GM10847 (cell line): ENCODE measurements around the gene RXFP1.

Experiments used
- POLR2A ChIP-seq: IDR thresholded peaks from 2 replicates; pipeline ENCODE4 v1.6.1; 2011; ENCODE audit not compliant: insufficient read length; ENCODE audit errors: extremely low read depth

Gene RXFP1

DNA sequence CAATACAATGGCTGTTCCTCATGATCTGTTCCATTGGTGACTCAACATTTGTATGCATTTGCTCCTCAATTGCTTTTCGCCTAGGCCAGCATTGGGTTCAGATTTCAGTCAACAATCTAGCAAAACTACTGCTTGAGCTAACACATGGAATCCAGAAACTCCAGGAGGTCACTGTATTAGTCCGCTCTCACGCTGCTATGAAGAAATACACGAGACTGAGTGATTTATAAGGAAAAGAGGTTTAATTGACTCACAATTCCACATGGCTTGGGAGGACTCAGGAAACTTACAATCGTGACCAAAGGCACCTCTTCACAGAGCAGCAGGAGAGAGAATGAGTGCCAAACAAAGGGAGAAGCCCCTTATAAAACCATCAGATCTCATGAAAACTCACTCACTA, 67.1 kb downstream of the RXFP1 start:
- TF ChIP-seq POLR2A = no peak

DNA sequence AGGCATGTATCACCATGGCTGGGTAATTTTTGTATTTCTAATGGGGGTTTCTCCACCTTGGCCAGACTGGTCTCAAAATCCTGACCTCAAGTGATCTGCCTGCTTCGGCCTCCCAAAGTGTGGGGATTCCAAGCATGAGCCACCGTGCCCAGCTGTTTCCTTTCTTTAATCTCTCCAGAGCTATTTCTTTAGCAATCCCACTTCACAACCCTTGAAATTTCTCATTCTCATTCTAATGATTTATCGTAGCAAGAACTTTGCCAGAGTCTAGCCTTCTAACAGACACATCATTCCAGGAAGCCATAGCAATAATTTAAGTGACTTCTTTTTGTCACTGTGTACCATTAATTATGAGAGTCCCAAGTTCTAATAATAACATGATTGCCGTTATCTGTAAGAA, 68.6 kb downstream of the RXFP1 start:
- TF ChIP-seq POLR2A = no peak

DNA sequence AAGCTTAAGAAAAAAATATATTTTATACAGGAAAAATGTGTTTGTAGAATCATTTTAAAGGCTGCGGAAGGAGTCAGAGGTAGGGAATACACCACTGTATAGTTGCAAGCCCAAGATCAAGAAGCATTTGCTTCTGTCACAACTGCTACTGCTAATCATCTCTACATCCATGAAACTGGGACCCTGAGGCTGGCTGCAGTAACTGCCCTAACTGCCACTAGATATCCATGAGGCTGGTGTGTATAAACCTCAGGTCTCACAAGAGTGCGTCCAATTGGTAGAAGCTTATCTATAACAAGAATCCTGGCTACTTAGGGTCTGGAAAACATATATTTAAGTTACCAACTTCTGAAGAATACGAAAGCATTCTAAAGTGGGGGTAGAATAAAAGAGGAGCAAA, 69.1 kb downstream of the RXFP1 start:
- no peak for TF ChIP-seq POLR2A

DNA sequence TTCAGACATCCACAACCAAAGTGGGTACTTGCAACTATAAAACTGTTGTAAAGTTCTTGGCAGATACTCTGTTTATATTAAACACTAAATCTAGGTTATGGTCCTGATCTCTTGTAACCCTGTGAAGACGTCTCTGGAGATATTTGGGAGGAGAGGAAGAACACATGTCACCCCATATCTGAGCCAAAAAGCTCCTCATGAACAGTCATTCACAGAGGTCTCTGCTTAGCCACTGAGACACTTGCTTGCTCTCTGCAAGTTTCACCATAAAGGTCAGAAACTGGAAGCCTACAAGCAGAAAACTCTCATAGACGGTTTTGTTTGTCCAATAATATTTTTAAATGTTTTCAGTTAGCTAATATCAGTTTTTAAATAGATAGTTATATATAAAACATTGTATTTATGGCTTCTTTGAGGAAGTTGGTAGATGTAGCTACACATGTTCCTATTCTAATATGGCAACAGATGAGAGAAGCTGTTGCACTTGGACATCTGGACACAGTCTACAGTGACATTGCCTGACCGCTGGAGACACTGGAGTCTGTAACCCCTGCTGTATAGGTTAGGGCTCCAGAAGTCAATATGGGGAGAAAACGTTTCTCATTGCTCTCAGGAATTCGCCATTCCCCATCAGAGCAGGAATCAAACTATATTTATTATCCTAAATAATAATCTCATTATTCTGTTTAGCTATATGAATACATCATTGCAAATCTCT, 76.4 kb downstream of the RXFP1 start:
- TF ChIP-seq POLR2A = no peak

DNA sequence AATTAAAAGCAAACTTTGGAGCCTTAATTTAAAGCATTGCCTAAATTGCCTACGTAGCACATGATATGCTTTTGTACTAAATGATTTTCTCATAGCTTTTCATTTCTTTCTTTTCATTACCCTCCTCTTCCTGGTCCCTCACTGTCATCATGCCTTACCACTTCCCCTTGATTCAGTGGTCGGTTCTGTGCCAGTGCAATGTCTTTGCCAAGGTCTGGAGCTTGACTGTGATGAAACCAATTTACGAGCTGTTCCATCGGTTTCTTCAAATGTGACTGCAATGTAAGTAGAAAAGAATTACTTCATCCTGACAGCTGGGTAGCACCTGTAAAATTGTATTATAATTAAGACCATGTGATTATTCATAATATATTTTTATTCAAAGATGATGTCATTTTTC, 77.5 kb downstream of the RXFP1 start:
- no peak for TF ChIP-seq POLR2A

DNA sequence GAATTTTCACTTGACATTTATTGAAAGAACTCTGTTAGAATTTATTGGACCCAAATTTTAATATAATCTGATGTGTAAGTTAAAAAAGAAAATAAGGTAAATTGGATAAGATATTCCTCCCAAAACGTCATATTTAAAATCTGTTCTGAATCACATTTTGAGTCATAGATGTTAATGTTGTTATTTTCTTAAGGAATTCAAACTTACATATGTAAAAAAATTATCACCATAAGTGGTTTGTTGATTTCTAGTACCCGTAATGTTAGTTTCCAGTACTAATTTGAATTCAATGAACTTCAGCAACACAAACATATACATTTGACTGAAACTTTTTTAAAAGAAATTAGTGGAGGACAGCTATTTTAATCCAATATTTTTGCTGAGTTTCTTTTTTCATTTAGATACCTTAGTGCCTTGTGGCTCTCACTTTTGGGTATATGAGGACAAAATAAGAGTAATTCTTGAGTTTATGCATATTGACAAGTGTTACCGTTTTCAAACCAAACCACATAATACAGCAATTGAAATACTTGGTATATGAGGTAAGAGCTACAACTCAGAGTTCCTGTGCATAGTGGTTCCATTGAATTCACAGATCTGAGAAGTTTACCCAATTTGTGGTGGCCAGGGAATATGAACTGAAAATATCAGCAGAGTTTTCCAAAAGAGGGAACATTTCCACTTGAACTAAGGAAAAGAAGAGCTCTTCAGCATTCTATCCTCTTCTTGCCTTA, 78.2 kb downstream of the RXFP1 start:
- TF ChIP-seq POLR2A = no peak

DNA sequence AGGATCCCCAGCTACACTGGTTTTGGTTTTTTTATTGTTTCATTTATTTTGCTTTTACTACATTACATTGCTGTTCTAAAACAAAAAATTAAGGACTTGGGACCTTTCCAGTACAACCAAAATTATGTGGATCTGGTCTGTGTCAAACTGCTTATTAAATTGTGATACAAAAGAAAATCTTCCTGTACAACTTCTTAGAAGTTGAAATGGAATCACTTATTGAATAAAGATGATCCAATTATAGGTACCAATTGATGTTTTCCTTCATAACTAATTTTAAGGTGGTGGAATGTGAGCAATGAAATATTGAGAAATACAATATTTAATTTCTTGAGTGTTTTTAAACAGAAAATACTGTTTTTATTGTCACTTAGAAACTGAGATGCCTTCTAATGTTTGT, 82.7 kb downstream of the RXFP1 start:
- TF ChIP-seq POLR2A = no peak

DNA sequence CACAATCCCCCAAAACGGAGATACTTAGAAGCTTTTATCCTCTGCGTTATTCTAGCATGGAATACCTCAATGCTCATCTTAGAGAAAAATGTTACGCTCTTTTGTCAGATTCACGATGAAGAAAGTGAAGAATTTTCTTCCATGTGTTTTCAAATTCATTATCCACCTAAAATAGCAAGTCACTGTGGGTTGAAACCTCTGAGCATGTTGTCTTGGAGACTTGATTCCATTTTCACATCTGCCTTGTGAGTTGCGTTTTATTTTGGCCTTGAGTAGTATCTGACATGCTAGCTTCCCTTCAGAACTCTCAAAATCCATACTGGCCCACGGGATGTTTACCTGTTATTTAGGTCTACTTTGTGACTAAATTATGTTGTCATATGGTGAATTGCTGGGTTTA, 83.7 kb downstream of the RXFP1 start:
- no peak for TF ChIP-seq POLR2A

DNA sequence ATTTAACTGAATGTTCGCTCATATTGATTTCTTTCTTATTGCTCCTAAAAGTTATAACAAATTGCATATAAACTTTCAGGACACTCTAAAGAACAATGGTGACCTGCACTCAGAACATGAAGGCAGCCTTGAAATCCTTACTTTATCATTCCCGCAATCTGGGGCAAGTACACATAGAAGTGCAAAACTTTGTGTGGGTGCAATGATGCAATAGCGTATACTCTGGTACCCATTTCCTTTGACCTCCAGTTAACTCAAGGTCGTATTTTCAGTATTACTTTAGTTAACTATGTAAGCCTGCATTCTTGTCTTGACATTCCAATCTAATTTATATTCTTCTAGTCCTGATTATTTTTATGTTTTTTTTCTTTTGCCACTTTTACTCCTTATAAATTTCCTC, 85.3 kb downstream of the RXFP1 start:
- TF ChIP-seq POLR2A = no peak

DNA sequence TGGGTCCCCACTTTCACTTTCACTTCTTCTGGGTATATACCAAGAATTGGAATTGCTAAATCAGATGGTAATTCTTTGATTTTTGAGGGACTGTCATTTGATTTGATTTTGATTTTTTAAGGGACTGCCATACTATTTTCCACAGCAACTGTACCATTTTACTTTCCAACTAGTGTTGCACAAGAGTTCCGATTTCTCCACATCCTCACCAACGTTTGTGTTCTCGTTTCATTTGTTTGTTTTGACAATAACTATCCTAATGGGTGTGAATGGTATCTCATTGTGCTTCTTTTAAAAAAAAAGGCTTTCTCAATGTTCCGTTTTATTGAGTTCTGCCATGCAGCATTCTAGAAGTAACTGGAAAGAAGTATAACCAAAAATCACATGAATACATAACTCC, 87.4 kb downstream of the RXFP1 start:
- no peak for TF ChIP-seq POLR2A

DNA sequence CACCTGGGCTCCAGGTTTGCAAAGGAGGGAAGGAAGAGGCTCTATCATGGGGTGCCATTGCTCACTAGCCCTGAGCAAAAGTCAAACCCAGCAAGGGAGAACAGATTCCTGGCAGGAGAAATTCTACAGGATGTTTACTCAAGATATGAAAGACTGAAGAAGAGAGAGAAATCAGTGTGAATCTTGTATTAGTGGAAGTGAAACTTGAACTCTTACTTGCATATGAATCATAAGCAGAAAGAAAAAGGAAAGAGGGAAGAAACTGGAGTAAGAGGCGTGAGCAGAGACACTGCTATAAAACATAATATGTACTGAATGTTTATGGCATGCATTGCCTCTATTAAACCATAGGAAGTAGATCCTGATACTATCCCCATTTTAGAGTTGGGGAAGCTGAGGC, 89.1 kb downstream of the RXFP1 start:
- no peak for TF ChIP-seq POLR2A

DNA sequence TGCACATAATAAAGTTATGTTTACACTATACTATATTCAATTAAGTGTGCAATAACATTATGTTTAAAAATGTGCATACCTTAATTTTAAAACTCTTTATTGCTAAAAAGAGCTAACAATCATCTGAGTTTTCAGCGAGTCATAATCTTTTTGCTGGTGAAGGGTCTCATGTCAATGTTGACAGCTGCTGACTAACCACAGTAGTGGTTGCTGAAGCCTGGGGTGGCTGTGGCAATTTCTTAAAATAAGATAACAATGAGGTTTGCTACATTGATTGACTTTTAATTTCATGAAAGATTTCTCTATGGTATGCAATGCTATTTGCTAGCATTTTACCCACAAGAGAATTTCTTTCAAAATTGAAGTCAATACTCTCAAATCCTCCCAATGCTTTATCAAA, 91.4 kb downstream of the RXFP1 start:
- no peak for TF ChIP-seq POLR2A

DNA sequence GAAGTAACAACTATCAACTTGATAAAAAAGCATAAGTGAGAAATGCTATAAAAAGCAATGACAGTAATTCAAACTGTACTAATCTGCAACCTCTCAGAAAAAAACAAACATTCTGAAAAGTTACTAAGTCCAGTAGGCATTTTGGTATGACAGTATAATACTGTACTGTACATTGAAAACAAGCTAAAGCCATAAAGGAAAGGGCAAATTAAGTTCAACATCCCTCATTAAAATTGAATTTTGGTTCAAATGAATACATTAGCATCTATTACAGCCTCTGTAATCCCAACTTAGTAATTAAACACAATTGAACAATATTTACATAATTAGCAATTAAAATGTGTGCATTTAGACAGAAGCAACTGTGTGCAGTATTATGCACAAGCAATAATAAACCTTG, 96.3 kb downstream of the RXFP1 start:
- no peak for TF ChIP-seq POLR2A

DNA sequence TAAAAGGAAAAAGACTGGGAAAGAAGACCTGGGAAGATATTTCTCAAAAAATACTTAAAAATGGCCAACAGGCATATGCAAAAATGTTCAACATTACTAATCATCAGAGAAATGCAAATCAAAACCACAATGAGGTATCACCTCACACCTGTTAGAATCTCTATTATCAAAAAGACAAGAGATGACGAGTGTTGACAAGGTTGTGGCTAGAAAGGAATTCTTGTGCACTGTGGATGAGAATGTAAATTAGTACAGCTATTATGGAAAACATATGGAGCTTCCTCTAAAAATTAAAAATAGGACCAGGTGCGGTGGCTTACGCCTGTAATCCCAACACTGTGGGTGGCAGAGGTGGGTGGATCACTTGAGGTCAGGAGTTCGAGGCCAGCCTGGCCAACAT, 100.0 kb downstream of the RXFP1 start:
- no peak for TF ChIP-seq POLR2A

DNA sequence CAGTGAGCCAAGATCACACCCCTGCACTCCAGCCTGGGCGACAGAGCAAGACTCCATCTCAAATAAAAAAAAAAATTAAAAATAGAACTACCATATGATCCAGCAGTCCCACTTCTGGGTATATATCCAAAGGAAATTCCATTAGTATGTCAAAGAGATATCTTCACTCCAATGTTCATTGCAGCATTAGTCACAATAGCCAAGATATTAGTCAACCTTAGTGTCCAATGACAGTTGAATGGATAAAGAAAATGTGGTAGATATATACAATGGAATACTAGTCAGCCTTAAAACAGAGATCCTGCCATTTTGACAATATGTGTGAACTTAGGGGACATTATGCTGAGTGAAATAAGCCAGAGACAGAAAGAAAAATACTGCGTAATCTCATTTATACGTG, 100.6 kb downstream of the RXFP1 start:
- TF ChIP-seq POLR2A = no peak

DNA sequence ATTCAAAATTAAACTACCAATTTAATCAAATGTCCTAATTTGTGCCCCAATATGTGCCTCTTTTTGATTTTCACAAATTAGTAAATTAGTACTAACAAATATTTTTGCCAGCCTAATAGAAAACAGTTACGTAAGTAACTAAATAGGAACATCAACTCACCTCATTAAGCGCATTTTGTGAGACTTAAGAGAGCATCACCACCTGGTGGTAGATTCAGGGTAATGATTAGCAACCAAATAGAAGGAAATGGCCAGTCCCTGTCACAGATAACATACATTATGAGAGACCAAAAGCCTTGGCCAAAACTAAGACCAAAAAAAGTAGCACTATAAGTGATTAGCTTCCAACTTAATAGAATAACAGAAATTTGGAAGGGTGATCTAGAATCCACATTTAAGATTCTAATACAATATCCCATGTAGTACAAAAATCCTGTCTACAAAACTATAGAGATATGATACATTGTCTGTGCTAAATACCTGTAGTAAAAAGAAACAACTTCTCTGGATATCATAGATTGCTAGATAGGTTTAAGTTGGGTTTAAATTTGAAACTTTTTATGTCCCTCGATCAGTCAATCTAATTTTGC, 103.3 kb downstream of the RXFP1 start:
- no peak for TF ChIP-seq POLR2A
